Tibial artery (tissue), 4 donors: Measurements from ENCODE around the gene PDE8B.

Experiments used
- DNase-seq, 2 donors: peaks; one replicate each; pipeline ENCODE4 v3.0.0-alpha.2; 2019
- H3K27ac ChIP-seq, 2 donors: fragments of 200-600 bp; sonication (generic) in 1 of 2; 1 replicate in 1 of 2; 2 replicates in 1 of 2; pipeline ENCODE4 v1.5.1; 2018 to 2019; ENCODE audit warnings: mild to moderate bottlenecking in 1 of 2
- H3K27me3 ChIP-seq, 2 donors: fragments of 200-600 bp; sonication (generic) in 1 of 2; one replicate each; pipeline versions ENCODE4 v1.5.1 to v1.6.0; 2016 to 2019
- H3K36me3 ChIP-seq, 3 donors: fragments of 200-600 bp; sonication (generic) in 2 of 3; one replicate each; pipeline ENCODE4 v1.5.1; 2016 to 2019; ENCODE audit warnings: mild to moderate bottlenecking in 2 of 3
- H3K4me1 ChIP-seq, 4 donors: fragments of 200-600 bp; sonication (generic) in 2 of 4; 1 replicate in 3 of 4; 2 replicates in 1 of 4; pipeline ENCODE4 v1.5.1; 2016 to 2019
- H3K4me3 ChIP-seq, 2 donors: fragments of 200-600 bp; sonication (generic) in 1 of 2; 1 replicate in 1 of 2; 2 replicates in 1 of 2; pipeline ENCODE4 v1.5.1; 2018 to 2019; ENCODE audit warnings: mild to moderate bottlenecking in 2 of 2
- H3K9me3 ChIP-seq, 3 donors: fragments of 200-600 bp; sonication (generic) in 1 of 3; one replicate each; pipeline ENCODE4 v1.5.1; 2016 to 2019
- CTCF ChIP-seq, 2 experiments: fragments of 200-600 bp in 1 of 2; fragments of 450-650 bp in 1 of 2; IDR thresholded peaks; one replicate each; pipeline ENCODE4 v1.5.1; 2017 to 2019; ENCODE audit warnings: antibody characterized with exemption in 2 of 2, mild to moderate bottlenecking in 1 of 2, moderate library complexity in 1 of 2
- intact Hi-C: fragments of 100-400 bp; cut with DNase I; formaldehyde crosslinking; loops from one replicate; pipeline ENCODE4 v1.15.0; 2023; ENCODE audit warnings: low total_unique reads

Gene PDE8B

GRCh38 chr5:77224672-77225355 lies 14.3 kb downstream of the PDE8B start:
- intact Hi-C loops = no loop called here
- Histone ChIP-seq H3K27me3 (no peaks in the 10 kb centered on the region), H3K36me3 (no peaks in the 10 kb centered on the region), H3K4me1 (peaks cover 0 to 14% (median 0%) of the 10 kb centered on the region in 4 donors), H3K4me3 (no peak overlapping the region), H3K9me3 (no peaks in the 10 kb centered on the region), H3K27ac (no peak overlapping the region)
- no peak for DNase-seq
- TF ChIP-seq CTCF (IDR thresholded peaks at IDR 0.05) = no peak

DNA sequence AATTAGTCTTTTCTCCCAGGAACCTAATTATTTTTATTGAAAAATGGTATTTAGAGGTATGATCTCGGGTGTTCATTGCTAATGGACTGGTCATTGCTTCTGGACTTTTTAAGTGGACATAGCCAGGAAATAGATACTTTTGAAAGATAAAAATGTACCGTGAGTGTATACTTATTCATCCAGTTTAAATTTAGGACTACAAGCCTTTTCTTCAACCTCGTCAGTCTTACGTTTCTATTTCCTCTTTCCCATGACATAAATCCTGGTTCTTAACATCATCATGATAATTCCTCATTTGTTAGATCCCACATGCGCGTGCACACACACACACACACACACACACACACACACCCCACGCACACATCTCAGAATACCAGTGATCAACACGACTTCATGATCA lies 15.1 kb downstream of the PDE8B start:
- H3K36me3 ChIP-seq = no peaks in the 10 kb centered on the region
- DNase-seq = no peak
- TF ChIP-seq CTCF (IDR thresholded peaks at IDR 0.05) = no peak
- intact Hi-C loops = no loop called here
- H3K27me3 ChIP-seq = no peaks in the 10 kb centered on the region
- no peak overlapping the region for H3K4me3 ChIP-seq
- peaks cover 0 to 14% (median 0%) of the 10 kb centered on the region in 4 donors for H3K4me1 ChIP-seq
- no peaks in the 10 kb centered on the region for H3K9me3 ChIP-seq
- H3K27ac ChIP-seq = no peak overlapping the region

- H3K27me3 ChIP-seq = no peaks in the 10 kb centered on the region
- DNase-seq = no peak
- H3K27ac ChIP-seq = no peak overlapping the region
- peaks cover 0 to 2% (median 0%) of the 10 kb centered on the region in 4 donors for H3K4me1 ChIP-seq
- no peaks in the 10 kb centered on the region for H3K36me3 ChIP-seq
- no peaks in the 10 kb centered on the region for H3K9me3 ChIP-seq
- intact Hi-C loops = no loop called here
- H3K4me3 ChIP-seq = no peak overlapping the region
- no peak for TF ChIP-seq CTCF (IDR thresholded peaks at IDR 0.05)
Measured at GRCh38 chr5:77229887-77230286, 19.4 kb downstream of the PDE8B start.

DNA sequence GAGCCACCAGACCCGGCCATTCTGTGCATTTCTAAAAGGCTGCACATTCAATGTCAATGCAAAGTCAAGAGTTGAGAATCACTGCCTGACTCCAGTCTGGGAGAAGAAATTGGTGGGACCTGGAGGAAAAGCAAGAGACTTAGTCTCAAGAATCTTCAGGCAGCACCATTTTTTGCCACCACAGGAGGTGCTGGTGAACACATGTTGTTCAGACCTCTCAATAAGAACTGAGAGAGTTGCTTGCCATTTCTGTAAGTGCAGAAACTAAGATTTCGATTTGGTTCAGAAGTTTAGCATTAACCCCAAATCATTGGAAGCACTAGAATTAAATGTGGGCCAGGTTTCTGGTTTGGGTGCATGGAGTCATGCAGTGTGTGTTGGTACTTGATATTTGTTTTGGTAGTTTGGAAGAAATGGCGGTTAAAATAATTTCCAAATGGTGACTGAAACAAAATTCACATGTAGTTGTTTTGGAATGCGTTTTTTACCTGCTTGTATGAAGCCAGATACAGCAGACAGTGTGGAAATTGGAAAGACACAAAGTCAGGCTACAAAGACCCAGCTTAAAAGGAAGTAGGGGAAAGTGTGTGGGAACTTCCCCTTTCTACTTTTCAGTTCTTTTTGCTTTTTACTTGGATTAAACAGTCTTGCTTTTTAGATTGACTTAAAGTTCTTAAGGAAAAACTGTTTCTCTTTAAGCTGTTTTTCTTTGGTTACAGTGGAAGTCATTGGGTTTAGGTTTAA lies 20.4 kb downstream of the PDE8B start:
- no peak for DNase-seq
- no peak overlapping the region for H3K27ac ChIP-seq
- no peak for TF ChIP-seq CTCF (IDR thresholded peaks at IDR 0.05)
- no peaks in the 10 kb centered on the region for H3K4me1 ChIP-seq
- no peak overlapping the region for H3K4me3 ChIP-seq
- H3K36me3 ChIP-seq = no peaks in the 10 kb centered on the region
- no peaks in the 10 kb centered on the region for H3K9me3 ChIP-seq
- H3K27me3 ChIP-seq = no peaks in the 10 kb centered on the region
- intact Hi-C loops = no loop called here

DNA sequence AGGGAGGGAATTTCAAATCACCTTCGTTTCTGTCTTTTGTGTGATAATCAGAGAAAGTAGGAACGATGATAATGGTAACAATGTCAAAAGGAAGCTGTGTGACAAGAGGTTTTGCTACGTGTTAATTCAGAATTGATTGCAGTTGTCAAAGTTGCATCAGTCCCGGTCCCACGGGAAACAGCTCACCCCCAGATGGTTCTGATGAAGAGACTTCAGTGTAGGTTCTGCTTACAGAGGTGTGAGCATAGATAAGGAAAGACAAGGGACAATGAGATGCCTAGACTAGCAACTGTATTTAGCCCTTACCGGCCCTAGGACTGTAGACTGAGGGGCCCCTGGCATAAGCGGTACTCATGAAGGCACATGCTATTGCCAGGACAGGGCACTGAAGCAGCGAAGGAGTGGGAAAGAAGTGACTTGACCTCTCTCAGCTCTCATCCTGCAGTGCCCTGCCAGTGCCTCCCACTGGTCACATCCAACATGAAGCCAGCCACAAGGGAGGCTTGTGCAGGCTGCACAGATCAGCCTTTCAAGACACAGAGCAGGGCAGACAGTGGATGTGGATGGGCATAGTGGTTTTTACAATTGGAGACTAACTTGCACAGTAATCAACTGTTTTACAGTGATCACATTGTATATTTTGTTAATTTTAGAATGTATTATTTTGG lies 21.1 kb downstream of the PDE8B start:
- H3K4me3 ChIP-seq = no peak overlapping the region
- no peak for DNase-seq
- no peaks in the 10 kb centered on the region for H3K36me3 ChIP-seq
- no peaks in the 10 kb centered on the region for H3K4me1 ChIP-seq
- H3K27me3 ChIP-seq = no peaks in the 10 kb centered on the region
- TF ChIP-seq CTCF (IDR thresholded peaks at IDR 0.05) = no peak
- no peak overlapping the region for H3K27ac ChIP-seq
- intact Hi-C loops = no loop called here
- no peaks in the 10 kb centered on the region for H3K9me3 ChIP-seq
